HCT116 (cell line): ENCODE measurements around the gene LCE2B. TPM values are rescaled to one million over a fixed set of nuclear protein-coding genes. Genes with fewer than 3 reads are reported as not detected.

Experiments used
- ATAC-seq: fragments of 200-7000 bp; cut with Tn5 transposase; 2 replicates; pipeline ENCODE4 v1.9.1; 2020; ENCODE audit warnings: mild to moderate bottlenecking, moderate library complexity
- BruUV-seq: library from RNA; stranded (reverse); fragments of 400-500 nt; replicated peaks from 2 replicates; lab custom pipeline; 2021; lab: Mats Ljungman, UMichigan
- CTCF ChIA-PET: fragments of 300-600 bp; sonication (Branson Sonifier 250); formaldehyde crosslinking; loops from one replicate; lab custom pipeline; 2021; ENCODE audit warnings: antibody characterized with exemption; lab: Charles Lee
- POLR2A ChIA-PET: fragments of 300-600, 350-600 bp; sonication (Branson Sonifier 250); formaldehyde crosslinking; loops from one replicate; lab custom pipeline; 2021; ENCODE audit warnings: antibody characterized with exemption; lab: Charles Lee
- RAD21 ChIA-PET, 2 experiments: fragments of 300-600 bp; sonication (Branson Sonifier 250); formaldehyde crosslinking; loops; one replicate each; lab custom pipeline; 2023; ENCODE audit warnings: low total read pairs in 2 of 2; ENCODE audit not compliant: uncharacterized antibody in 2 of 2, unreplicated experiment in 2 of 2, low non-redundant PET in 1 of 2; lab: Charles Lee
- DNase-seq: peaks from one replicate; pipeline ENCODE4 v3.0.0-alpha.2; 2010; ENCODE audit warnings: low read depth, low spot score
- H2AFZ ChIP-seq: fragments of 200-600 bp; shearing (Covaris generic), sonication (generic); 2 replicates; pipeline ENCODE4 v1.6.1; 2017; ENCODE audit warnings: low read depth, mixed run types, mixed read lengths, antibody characterized with exemption, low read length; ENCODE audit not compliant: poor library complexity, severe bottlenecking
- H3K27ac ChIP-seq: 2 replicates; pipeline ENCODE4 v1.5.1; 2012; ENCODE audit warnings: low read depth, low read length
- H3K27me3 ChIP-seq: fragments of 200-600 bp; sonication (generic); 2 replicates; pipeline ENCODE4 v1.6.1; 2016; ENCODE audit warnings: mixed run types, low read length, mixed read lengths; ENCODE audit not compliant: insufficient read depth
- H3K36me3 ChIP-seq, 2 experiments: fragments of 200-500 bp in 1 of 2; fragments of 200-600 bp in 1 of 2; sonication (Bioruptor generic) in 1 of 2; sonication (generic) in 1 of 2; 2 replicates each; pipeline versions ENCODE4 v1.5.1 to v1.6.1; 2014 to 2016; ENCODE audit warnings: low read length in 2 of 2, inconsistent platforms in 1 of 2, mixed read lengths in 1 of 2, mixed run types in 1 of 2; ENCODE audit not compliant: insufficient read depth in 2 of 2, control insufficient read depth in 1 of 2
- H3K4me1 ChIP-seq, 2 experiments: fragments of 200-600 bp in 1 of 2; sonication (generic) in 1 of 2; 2 replicates each; pipeline versions ENCODE4 v1.5.1 to v1.6.1; 2012 to 2017; ENCODE audit warnings: low read length in 2 of 2, inconsistent platforms in 1 of 2, mild to moderate bottlenecking in 1 of 2, mixed read lengths in 1 of 2, mixed run types in 1 of 2, moderate library complexity in 1 of 2; ENCODE audit not compliant: insufficient read depth in 2 of 2, control insufficient read depth in 1 of 2
- H3K4me2 ChIP-seq: fragments of 200-600 bp; sonication (generic); 2 replicates; pipeline ENCODE4 v1.6.1; 2017; ENCODE audit warnings: mixed run types, low read length, mixed read lengths
- H3K4me3 ChIP-seq, 2 experiments: fragments of 200-600 bp in 1 of 2; sonication (generic) in 1 of 2; replicated peaks in 1 of 2; 2 replicates each; pipeline ENCODE4 v1.5.1; 2011 to 2016; ENCODE audit warnings: low read length in 2 of 2, control low read depth in 1 of 2, low read depth in 1 of 2, mild to moderate bottlenecking in 1 of 2, mixed read lengths in 1 of 2, mixed run types in 1 of 2
- H3K79me2 ChIP-seq: fragments of 200-600 bp; sonication (generic); 2 replicates; pipeline ENCODE4 v1.6.1; 2017; ENCODE audit warnings: mild to moderate bottlenecking, mixed run types, low read length, moderate library complexity, mixed read lengths; ENCODE audit not compliant: insufficient read depth
- H3K9ac ChIP-seq: fragments of 200-600 bp; sonication (generic); 2 replicates; pipeline ENCODE4 v1.6.1; 2016; ENCODE audit warnings: low read length, mixed read lengths
- H3K9me2 ChIP-seq: fragments of 200-600 bp; sonication (generic), shearing (Covaris generic); 2 replicates; pipeline ENCODE4 v1.6.1; 2017; ENCODE audit warnings: mixed run types, mild to moderate bottlenecking, moderate library complexity; ENCODE audit not compliant: insufficient read depth
- H3K9me3 ChIP-seq, 2 experiments: fragments of 200-500 bp in 1 of 2; fragments of 200-600 bp in 1 of 2; sonication (Bioruptor generic) in 1 of 2; sonication (generic) in 1 of 2; 2 replicates each; pipeline ENCODE4 v1.6.1; 2014 to 2017; ENCODE audit warnings: low read length in 2 of 2, mixed read lengths in 2 of 2, inconsistent platforms in 1 of 2, low read depth in 1 of 2, mild to moderate bottlenecking in 1 of 2, mixed run types in 1 of 2, moderate library complexity in 1 of 2; ENCODE audit not compliant: control insufficient read depth in 1 of 2, insufficient read depth in 1 of 2
- H4K20me1 ChIP-seq: fragments of 200-600 bp; sonication (generic), shearing (Covaris generic); 2 replicates; pipeline ENCODE4 v1.6.1; 2017; ENCODE audit warnings: mixed run types, mild to moderate bottlenecking, moderate library complexity; ENCODE audit not compliant: insufficient read depth
- CEBPB ChIP-seq: IDR thresholded peaks from 2 replicates; pipeline ENCODE4 v1.6.1; 2012; ENCODE audit warnings: low read depth
- EGR1 ChIP-seq: IDR thresholded peaks from 2 replicates; pipeline ENCODE4 v1.6.1; 2012; ENCODE audit warnings: low read depth
- ELF1 ChIP-seq: IDR thresholded peaks from 2 replicates; pipeline ENCODE4 v1.6.1; 2012; ENCODE audit warnings: low read depth, borderline replicate concordance
- EZH2phosphoT487 ChIP-seq: fragments of 200-600 bp; IDR thresholded peaks from 2 replicates; pipeline ENCODE4 v1.6.1; 2018; ENCODE audit warnings: antibody characterized with exemption, borderline replicate concordance
- RAD21 ChIP-seq: IDR thresholded peaks from 2 replicates; pipeline ENCODE4 v1.6.1; 2012; ENCODE audit warnings: low read depth, mild to moderate bottlenecking
- SIN3A ChIP-seq: IDR thresholded peaks from 2 replicates; pipeline ENCODE4 v1.6.1; 2012; ENCODE audit warnings: low read depth
- ZFX ChIP-seq: fragments of 450-650 bp; IDR thresholded peaks from 2 replicates; pipeline ENCODE4 v1.6.1; 2017
- intact Hi-C: fragments of 100-400 bp; cut with micrococcal nuclease; formaldehyde crosslinking; loops from 2 replicates; pipeline ENCODE4 v1.10.0; 2022
- total RNA-seq: library from RNA; stranded (reverse); gene quantifications from one replicate; pipeline ENCODE4 v1.2.1, GENCODE V29; 2021; ENCODE audit not compliant: unreplicated experiment
- TF ChIP-seq, protein P1 (sequence below), 3 experiments: fragments of 200-600 bp in 1 of 3; sonication (generic) in 1 of 3; IDR thresholded peaks in 2 of 3; conservative IDR thresholded peaks in 1 of 3; 2 replicates each; pipeline ENCODE4 v1.5.1; 2012 to 2017; ENCODE audit warnings: low read depth in 2 of 3, low read length in 2 of 3, antibody characterized with exemption in 1 of 3, borderline replicate concordance in 1 of 3, control low read depth in 1 of 3, mild to moderate bottlenecking in 1 of 3, mixed read lengths in 1 of 3, mixed run types in 1 of 3, moderate library complexity in 1 of 3; ENCODE audit not compliant: insufficient read depth in 1 of 3
- TF ChIP-seq, protein P2 (sequence below): IDR thresholded peaks from 2 replicates; pipeline ENCODE4 v1.6.1; 2012; ENCODE audit warnings: low read depth
- TF ChIP-seq, protein P3 (sequence below): IDR thresholded peaks from 2 replicates; pipeline ENCODE4 v1.6.1; 2012

Gene LCE2B
- total RNA-seq, 1 experiment from 2014 or later, result not detected

DNA sequence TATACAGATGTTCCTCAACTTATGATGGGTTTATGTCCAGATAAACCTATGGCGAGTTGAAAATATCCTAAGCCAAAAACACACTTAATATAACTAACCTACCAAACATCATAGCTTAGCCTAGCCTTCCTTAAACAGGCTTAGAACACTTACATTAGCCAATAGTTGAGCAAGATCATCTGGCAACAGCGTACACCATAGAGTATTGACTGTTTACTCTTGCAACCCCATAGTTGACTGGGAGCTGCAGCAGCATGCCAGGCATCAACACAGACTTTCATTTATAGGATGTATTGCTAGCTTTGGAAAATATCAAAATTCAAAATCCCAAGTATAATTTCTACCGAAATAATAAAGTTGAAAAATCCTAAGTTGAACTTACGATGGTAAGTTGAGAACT, 28.2 kb upstream of the LCE2B start (continued):
- TF ChIP-seq, protein P1, sequence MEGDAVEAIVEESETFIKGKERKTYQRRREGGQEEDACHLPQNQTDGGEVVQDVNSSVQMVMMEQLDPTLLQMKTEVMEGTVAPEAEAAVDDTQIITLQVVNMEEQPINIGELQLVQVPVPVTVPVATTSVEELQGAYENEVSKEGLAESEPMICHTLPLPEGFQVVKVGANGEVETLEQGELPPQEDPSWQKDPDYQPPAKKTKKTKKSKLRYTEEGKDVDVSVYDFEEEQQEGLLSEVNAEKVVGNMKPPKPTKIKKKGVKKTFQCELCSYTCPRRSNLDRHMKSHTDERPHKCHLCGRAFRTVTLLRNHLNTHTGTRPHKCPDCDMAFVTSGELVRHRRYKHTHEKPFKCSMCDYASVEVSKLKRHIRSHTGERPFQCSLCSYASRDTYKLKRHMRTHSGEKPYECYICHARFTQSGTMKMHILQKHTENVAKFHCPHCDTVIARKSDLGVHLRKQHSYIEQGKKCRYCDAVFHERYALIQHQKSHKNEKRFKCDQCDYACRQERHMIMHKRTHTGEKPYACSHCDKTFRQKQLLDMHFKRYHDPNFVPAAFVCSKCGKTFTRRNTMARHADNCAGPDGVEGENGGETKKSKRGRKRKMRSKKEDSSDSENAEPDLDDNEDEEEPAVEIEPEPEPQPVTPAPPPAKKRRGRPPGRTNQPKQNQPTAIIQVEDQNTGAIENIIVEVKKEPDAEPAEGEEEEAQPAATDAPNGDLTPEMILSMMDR (IDR thresholded peaks at IDR 0.05 in 2 of 3, conservative IDR thresholded peaks at IDR 0.05 in 1 of 3; ENCODE audit: borderline replicate concordance in 1 of 3, insufficient read depth in 1 of 3, low read depth in 2 of 3, low read length in 2 of 3), result no peak
- TF ChIP-seq CEBPB, result no peak

DNA sequence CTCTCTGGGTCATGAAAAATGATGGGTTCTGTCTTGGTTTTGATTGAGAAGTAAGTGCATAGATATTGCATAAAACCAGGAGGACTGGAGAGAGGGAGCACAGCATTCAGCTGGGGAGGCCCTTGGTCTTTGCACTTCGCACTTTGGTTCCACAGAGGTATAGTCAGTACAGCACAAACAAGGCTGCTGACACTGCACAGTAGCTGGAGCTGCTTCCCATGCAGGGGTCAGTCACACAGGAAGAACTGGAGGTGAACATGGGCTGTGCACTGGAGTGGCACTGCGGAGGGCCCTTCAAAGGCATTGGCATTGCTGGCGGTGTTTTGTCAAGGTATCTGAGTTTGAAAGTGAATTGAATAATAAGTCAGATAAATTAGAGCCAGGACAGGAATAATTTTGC, 27.3 kb upstream of the LCE2B start:
- Histone ChIP-seq H4K20me1 (no peaks in the 10 kb centered on the region), H3K36me3 (no peaks in the 10 kb centered on the region), H3K9me3 (no peaks in the 10 kb centered on the region), H3K4me3 (no peak overlapping the region), H3K27me3 (peaks cover 50% of the 10 kb centered on the region), H2AFZ (no peak overlapping the region), H3K9me2 (no peaks in the 10 kb centered on the region), H3K79me2 (no peaks in the 10 kb centered on the region), H3K27ac (no peak overlapping the region), H3K4me2 (no peak overlapping the region), H3K4me1 (no peaks in the 10 kb centered on the region), H3K9ac (no peak overlapping the region)
- TF ChIP-seq SIN3A, result no peak
- TF ChIP-seq RAD21, result no peak
- TF ChIP-seq EZH2phosphoT487, result no peak
- no peak for TF ChIP-seq ELF1
- TF ChIP-seq EGR1, result no peak
- TF ChIP-seq ZFX, result no peak
- TF ChIP-seq, protein P2, sequence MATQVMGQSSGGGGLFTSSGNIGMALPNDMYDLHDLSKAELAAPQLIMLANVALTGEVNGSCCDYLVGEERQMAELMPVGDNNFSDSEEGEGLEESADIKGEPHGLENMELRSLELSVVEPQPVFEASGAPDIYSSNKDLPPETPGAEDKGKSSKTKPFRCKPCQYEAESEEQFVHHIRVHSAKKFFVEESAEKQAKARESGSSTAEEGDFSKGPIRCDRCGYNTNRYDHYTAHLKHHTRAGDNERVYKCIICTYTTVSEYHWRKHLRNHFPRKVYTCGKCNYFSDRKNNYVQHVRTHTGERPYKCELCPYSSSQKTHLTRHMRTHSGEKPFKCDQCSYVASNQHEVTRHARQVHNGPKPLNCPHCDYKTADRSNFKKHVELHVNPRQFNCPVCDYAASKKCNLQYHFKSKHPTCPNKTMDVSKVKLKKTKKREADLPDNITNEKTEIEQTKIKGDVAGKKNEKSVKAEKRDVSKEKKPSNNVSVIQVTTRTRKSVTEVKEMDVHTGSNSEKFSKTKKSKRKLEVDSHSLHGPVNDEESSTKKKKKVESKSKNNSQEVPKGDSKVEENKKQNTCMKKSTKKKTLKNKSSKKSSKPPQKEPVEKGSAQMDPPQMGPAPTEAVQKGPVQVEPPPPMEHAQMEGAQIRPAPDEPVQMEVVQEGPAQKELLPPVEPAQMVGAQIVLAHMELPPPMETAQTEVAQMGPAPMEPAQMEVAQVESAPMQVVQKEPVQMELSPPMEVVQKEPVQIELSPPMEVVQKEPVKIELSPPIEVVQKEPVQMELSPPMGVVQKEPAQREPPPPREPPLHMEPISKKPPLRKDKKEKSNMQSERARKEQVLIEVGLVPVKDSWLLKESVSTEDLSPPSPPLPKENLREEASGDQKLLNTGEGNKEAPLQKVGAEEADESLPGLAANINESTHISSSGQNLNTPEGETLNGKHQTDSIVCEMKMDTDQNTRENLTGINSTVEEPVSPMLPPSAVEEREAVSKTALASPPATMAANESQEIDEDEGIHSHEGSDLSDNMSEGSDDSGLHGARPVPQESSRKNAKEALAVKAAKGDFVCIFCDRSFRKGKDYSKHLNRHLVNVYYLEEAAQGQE, result no peak
- TF ChIP-seq, protein P3, sequence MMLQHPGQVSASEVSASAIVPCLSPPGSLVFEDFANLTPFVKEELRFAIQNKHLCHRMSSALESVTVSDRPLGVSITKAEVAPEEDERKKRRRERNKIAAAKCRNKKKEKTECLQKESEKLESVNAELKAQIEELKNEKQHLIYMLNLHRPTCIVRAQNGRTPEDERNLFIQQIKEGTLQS, result no peak
- intact Hi-C loops, result no loop called here
- DNase-seq (no peak), ATAC-seq (no peak)
- RAD21 ChIA-PET, result no interaction called here
- CTCF ChIA-PET, result interaction anchor here (0.9 kb wide), 1 partner anchor 213 kb away, joined by 3 read pairs; no protein-coding TSS in a partner anchor
- BruUV-seq, result no TSS peak
- POLR2A ChIA-PET, result no interaction called here
